Body of pancreas (tissue), 4 donors: ENCODE measurements around the gene TM9SF4. TPM values are rescaled to one million over a fixed set of nuclear protein-coding genes. Genes with fewer than 3 reads are reported as not detected.

ENCODE experiments used
- ATAC-seq: fragments of 150-250 bp; one replicate; pipeline ENCODE4 v1.9.1; 2016
- DNase-seq, 4 donors: peaks; one replicate each; pipeline ENCODE4 v3.0.0-alpha.2; 2019
- H3K27ac ChIP-seq, 4 donors: fragments of 200-600 bp; sonication (generic); 1 replicate in 3 of 4; 2 replicates in 1 of 4; pipeline versions ENCODE4 v1.5.1 to v1.6.1; 2016 to 2019; ENCODE audit warnings: mild to moderate bottlenecking in 1 of 4, mixed read lengths in 1 of 4, moderate library complexity in 1 of 4
- H3K27me3 ChIP-seq, 2 donors: fragments of 200-600 bp; sonication (generic); one replicate each; pipeline ENCODE4 v1.6.0; 2016; ENCODE audit warnings: mild to moderate bottlenecking in 1 of 2
- H3K36me3 ChIP-seq, 2 donors: fragments of 200-600 bp; sonication (generic); replicated peaks in 1 of 2; 2 replicates each; pipeline ENCODE4 v1.5.1; 2016; ENCODE audit warnings: low read depth in 2 of 2; ENCODE audit not compliant: insufficient read depth in 1 of 2
- H3K4me1 ChIP-seq: fragments of 200-600 bp; sonication (generic); one replicate; pipeline ENCODE4 v1.6.0; 2016
- H3K4me3 ChIP-seq, 2 donors: fragments of 200-600 bp; sonication (generic); 1 replicate in 1 of 2; 2 replicates in 1 of 2; pipeline ENCODE4 v1.5.1; 2016 to 2019
- H3K9me3 ChIP-seq, 3 donors: fragments of 200-600 bp; sonication (generic); 1 replicate in 2 of 3; 2 replicates in 1 of 3; pipeline ENCODE4 v1.5.1; 2016
- CTCF ChIP-seq, 7 experiments: fragments of 450-650 bp in 4 of 7; fragments of 200-600 bp in 3 of 7; sonication (generic) in 3 of 7; IDR thresholded peaks; one replicate each; pipeline ENCODE4 v1.5.1; 2016 to 2019; ENCODE audit warnings: antibody characterized with exemption in 7 of 7
- POLR2A ChIP-seq, 3 donors: fragments of 450-650 bp; IDR thresholded peaks; one replicate each; pipeline ENCODE4 v1.6.1; 2016; ENCODE audit warnings: antibody characterized with exemption in 3 of 3, mild to moderate bottlenecking in 2 of 3
- WGBS, 2 donors: methylation state at CpG; one replicate each; pipeline ENCODE4 v1.1.5; 2017; 5-methylcytosine and 5-hydroxymethylcytosine counted together
- intact Hi-C: fragments of 100-400 bp; cut with DNase I; formaldehyde crosslinking; loops from one replicate; pipeline ENCODE4 v1.15.1; 2023
- total RNA-seq, 2 donors: library from RNA; depleted of rRNA; stranded (reverse); fragments of >200 nt; gene quantifications; one replicate each; pipeline ENCODE4 v1.1.0, GENCODE V29; 2016

TM9SF4 gene
- total RNA-seq, 2 donors from 2014 or later: 16.9 to 27.0 TPM

- intact Hi-C loops: no loop called here
- H3K27ac ChIP-seq: no peak overlapping the region
These were observed 22.4 kb upstream of the TM9SF4 start for GRCh38 chr20:32087070-32087469.

GRCh38 chr20:32088759-32089158, 20.8 kb upstream of the TM9SF4 start:
- DNase-seq (no peak), ATAC-seq (no peak)
- Histone ChIP-seq H3K36me3 (no peaks in the 10 kb centered on the region), H3K4me3 (no peak overlapping the region), H3K27ac (no peak overlapping the region), H3K4me1 (no peaks in the 10 kb centered on the region), H3K27me3 (no peaks in the 10 kb centered on the region), H3K9me3 (peaks cover 0 to 3% (median 0%) of the 10 kb centered on the region in 3 donors)
- TF ChIP-seq CTCF (IDR thresholded peaks at IDR 0.05): no peak
- no peak for TF ChIP-seq POLR2A (IDR thresholded peaks at IDR 0.05)
- intact Hi-C loops: no loop called here
- 88 to 95% methylated on average over 3 of the region's 3 CpGs for WGBS, 2 donors

More at GRCh38 chr20:32087070-32087469, 22.4 kb upstream of the TM9SF4 start:
- Histone ChIP-seq H3K36me3 (no peaks in the 10 kb centered on the region), H3K4me1 (no peaks in the 10 kb centered on the region), H3K27me3 (no peaks in the 10 kb centered on the region), H3K4me3 (no peak overlapping the region), H3K9me3 (peaks cover 0 to 3% (median 0%) of the 10 kb centered on the region in 3 donors)
- ATAC-seq: no peak
- no peak for DNase-seq
- no peak for TF ChIP-seq POLR2A (IDR thresholded peaks at IDR 0.05)
- TF ChIP-seq CTCF (IDR thresholded peaks at IDR 0.05): no peak
- WGBS, 2 donors: 70 to 74% methylated on average over 3 of the region's 3 CpGs

- Histone ChIP-seq H3K36me3 (no peaks in the 10 kb centered on the region), H3K4me3 (no peak overlapping the region), H3K27me3 (no peaks in the 10 kb centered on the region), H3K4me1 (no peaks in the 10 kb centered on the region), H3K27ac (no peak overlapping the region), H3K9me3 (peaks cover 0 to 3% (median 0%) of the 10 kb centered on the region in 3 donors)
- intact Hi-C loops: no loop called here
- 62 to 73% methylated on average over 5 of the region's 5 CpGs for WGBS, 2 donors
- no peak for TF ChIP-seq CTCF (IDR thresholded peaks at IDR 0.05)
- no peak for TF ChIP-seq POLR2A (IDR thresholded peaks at IDR 0.05)
- ATAC-seq (no peak), DNase-seq (no peak)
These were observed 19.7 kb upstream of the TM9SF4 start for GRCh38 chr20:32089637-32090362.

GRCh38 chr20:32091888-32092346, 17.6 kb upstream of the TM9SF4 start:
- H3K4me1 ChIP-seq: no peaks in the 10 kb centered on the region

More at GRCh38 chr20:32091888-32092346, 17.6 kb upstream of the TM9SF4 start:
- ATAC-seq (peak; percentile 82), DNase-seq (peak; percentile 81 to 88 (median 83))
- no peak overlapping the region for H3K4me3 ChIP-seq
- intact Hi-C loops: no loop called here
- no peak overlapping the region for H3K27ac ChIP-seq
- H3K9me3 ChIP-seq: peaks cover 0 to 3% (median 0%) of the 10 kb centered on the region in 3 donors
- no peaks in the 10 kb centered on the region for H3K27me3 ChIP-seq
- 0 to 5% methylated on average over 7 of the region's 7 CpGs for WGBS, 2 donors
- H3K36me3 ChIP-seq: no peaks in the 10 kb centered on the region
- TF ChIP-seq POLR2A (IDR thresholded peaks at IDR 0.05) (no peak), CTCF (IDR thresholded peaks at IDR 0.05) (peak; percentile 69 to 94 (median 83))
